ENCODE data around the gene CORO2A. TPM values are rescaled to one million over a fixed set of nuclear protein-coding genes. Genes with fewer than 3 reads are reported as not detected.

CORO2A gene
- total RNA-seq, 6 donors from 2014 or later = 10.5 to 22.8 (median 17.9) TPM

DNA sequence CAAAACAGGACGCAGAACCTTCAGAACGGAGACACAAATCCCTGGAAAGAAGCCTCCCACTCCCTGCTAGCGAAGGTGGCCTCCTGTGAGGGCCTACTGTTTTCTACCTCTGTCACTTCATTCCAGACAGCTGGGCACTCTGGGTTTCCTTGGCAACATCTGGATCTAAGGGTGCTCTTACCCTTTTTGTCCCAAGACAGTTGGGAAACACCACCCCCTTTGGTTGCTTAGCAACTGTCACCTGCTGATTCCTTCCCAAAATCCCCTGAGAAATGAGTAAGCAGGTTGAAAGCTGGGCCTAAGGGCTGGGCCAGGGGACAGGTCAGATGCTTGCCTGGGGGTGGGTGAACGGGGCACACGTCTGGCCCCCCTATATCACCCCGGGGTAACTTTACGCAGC lies 106.5 kb downstream of the CORO2A start:
- ATAC-seq (ENCODE audit: low FRiP score in 2 of 2) (no peak), DNase-seq (no peak)
- H3K4me1 ChIP-seq = peaks cover 0 to 20% (median 6%) of the 10 kb centered on the region in 4 donors
- peaks cover 7 to 57% (median 42%) of the 10 kb centered on the region in 4 donors for H3K36me3 ChIP-seq
- no peaks in the 10 kb centered on the region for H3K27me3 ChIP-seq
- H3K4me3 ChIP-seq = no peak overlapping the region
- no peaks in the 10 kb centered on the region for H3K9me3 ChIP-seq
- TF ChIP-seq EP300 (IDR thresholded peaks at IDR 0.05) (no peak), POLR2AphosphoS5 (IDR thresholded peaks at IDR 0.05) (no peak), CTCF (IDR thresholded peaks at IDR 0.05) (no peak), POLR2A (IDR thresholded peaks at IDR 0.05) (no peak)
- peak overlapping the region in 1 of 4 donors; percentile 11 for H3K27ac ChIP-seq
- 85 to 89% methylated on average over 7 of the region's 7 CpGs for WGBS, 2 donors

GRCh38 chr9:98085058-98085457 lies 107.4 kb downstream of the CORO2A start:
- Histone ChIP-seq H3K36me3 (peaks cover 7 to 66% (median 47%) of the 10 kb centered on the region in 4 donors), H3K27me3 (no peaks in the 10 kb centered on the region), H3K9me3 (no peaks in the 10 kb centered on the region), H3K4me1 (peaks cover 0 to 22% (median 6%) of the 10 kb centered on the region in 4 donors), H3K27ac (no peak overlapping the region), H3K4me3 (no peak overlapping the region)
- ATAC-seq (ENCODE audit: low FRiP score in 2 of 2) (peak in 1 of 2 donors; percentile 54), DNase-seq (no peak)
- WGBS, 2 donors = 91 to 96% methylated on average over 2 to 4 of the region's 4 CpGs
- TF ChIP-seq POLR2AphosphoS5 (IDR thresholded peaks at IDR 0.05) (no peak), EP300 (IDR thresholded peaks at IDR 0.05) (no peak), CTCF (IDR thresholded peaks at IDR 0.05) (no peak), POLR2A (IDR thresholded peaks at IDR 0.05) (no peak)

- Histone ChIP-seq H3K4me1 (peaks cover 0 to 22% (median 6%) of the 10 kb centered on the region in 4 donors), H3K9me3 (no peaks in the 10 kb centered on the region), H3K27ac (no peak overlapping the region), H3K36me3 (peaks cover 7 to 72% (median 51%) of the 10 kb centered on the region in 4 donors), H3K4me3 (no peak overlapping the region), H3K27me3 (no peaks in the 10 kb centered on the region)
- DNase-seq = no peak
- no peak for ATAC-seq (ENCODE audit: low FRiP score in 2 of 2)
- TF ChIP-seq CTCF (IDR thresholded peaks at IDR 0.05) = no peak
- TF ChIP-seq POLR2AphosphoS5 (IDR thresholded peaks at IDR 0.05) = no peak
- TF ChIP-seq EP300 (IDR thresholded peaks at IDR 0.05) = no peak
- TF ChIP-seq POLR2A (IDR thresholded peaks at IDR 0.05) = no peak
- 78 to 95% methylated on average over 3 of the region's 3 CpGs for WGBS, 2 donors
Measured at GRCh38 chr9:98084396-98084795, 108.0 kb downstream of the CORO2A start.

GRCh38 chr9:98083566-98084183 lies 108.8 kb downstream of the CORO2A start:
- Histone ChIP-seq H3K4me1 (peaks cover 0 to 22% (median 6%) of the 10 kb centered on the region in 4 donors), H3K27me3 (no peaks in the 10 kb centered on the region), H3K4me3 (no peak overlapping the region), H3K27ac (no peak overlapping the region), H3K9me3 (no peaks in the 10 kb centered on the region), H3K36me3 (peaks cover 7 to 76% (median 54%) of the 10 kb centered on the region in 4 donors)
- WGBS, 2 donors = 91 to 98% methylated on average over 7 of the region's 7 CpGs
- TF ChIP-seq POLR2AphosphoS5 (IDR thresholded peaks at IDR 0.05) = no peak
- TF ChIP-seq POLR2A (IDR thresholded peaks at IDR 0.05) = no peak
- no peak for TF ChIP-seq CTCF (IDR thresholded peaks at IDR 0.05)
- TF ChIP-seq EP300 (IDR thresholded peaks at IDR 0.05) = no peak
- ATAC-seq (ENCODE audit: low FRiP score in 2 of 2) = no peak
- no peak for DNase-seq

- H3K4me3 ChIP-seq = no peak overlapping the region
- no peak overlapping the region for H3K27ac ChIP-seq
- TF ChIP-seq POLR2AphosphoS5 (IDR thresholded peaks at IDR 0.05) (no peak), POLR2A (IDR thresholded peaks at IDR 0.05) (no peak), EP300 (IDR thresholded peaks at IDR 0.05) (no peak), CTCF (IDR thresholded peaks at IDR 0.05) (no peak)
- no peaks in the 10 kb centered on the region for H3K27me3 ChIP-seq
- H3K9me3 ChIP-seq = no peaks in the 10 kb centered on the region
- DNase-seq = no peak
- H3K36me3 ChIP-seq = peaks cover 7 to 82% (median 59%) of the 10 kb centered on the region in 4 donors
- ATAC-seq (ENCODE audit: low FRiP score in 2 of 2) = peak in 1 of 2 donors; percentile 61
- peaks cover 0 to 21% (median 6%) of the 10 kb centered on the region in 4 donors for H3K4me1 ChIP-seq
- 95 to 96% methylated on average over 2 of the region's 2 CpGs for WGBS, 2 donors
Measured at GRCh38 chr9:98083061-98083501, 109.4 kb downstream of the CORO2A start.
